Measurements from ENCODE around the gene PRR12. TPM values are rescaled to one million over a fixed set of nuclear protein-coding genes. Genes with fewer than 3 reads are reported as not detected.

The PRR12 gene
- polyA plus RNA-seq, 1 donor: 17.4 TPM

DNA sequence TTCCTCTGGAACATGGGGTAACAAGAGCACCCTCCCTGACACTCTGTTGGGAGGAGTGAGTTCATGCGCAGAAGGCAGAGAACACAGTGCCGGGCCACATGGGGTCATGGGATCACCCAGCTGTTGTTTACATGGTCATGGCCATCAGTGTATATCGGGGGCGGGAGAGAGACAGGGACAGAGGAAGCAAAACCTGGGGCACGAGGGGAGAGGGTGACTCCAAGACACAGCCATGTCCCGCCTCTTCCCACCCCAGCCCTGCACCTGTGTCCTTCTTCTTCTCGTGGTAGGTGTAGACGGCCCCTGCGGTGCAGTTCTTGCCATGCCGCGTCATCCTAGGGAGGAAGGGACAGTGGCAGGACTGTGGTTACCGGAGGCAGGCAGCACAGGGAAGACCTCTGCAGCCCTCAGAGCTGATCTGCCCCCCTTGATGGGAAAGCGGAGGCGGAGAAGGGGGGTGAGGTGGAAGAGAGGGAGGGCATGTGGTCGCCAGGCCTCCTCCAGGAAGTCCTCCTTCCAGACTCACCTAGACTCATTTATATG is 30.6 kb upstream of the PRR12 start:
- DNase-seq (ENCODE audit: low read depth): no peak

DNA sequence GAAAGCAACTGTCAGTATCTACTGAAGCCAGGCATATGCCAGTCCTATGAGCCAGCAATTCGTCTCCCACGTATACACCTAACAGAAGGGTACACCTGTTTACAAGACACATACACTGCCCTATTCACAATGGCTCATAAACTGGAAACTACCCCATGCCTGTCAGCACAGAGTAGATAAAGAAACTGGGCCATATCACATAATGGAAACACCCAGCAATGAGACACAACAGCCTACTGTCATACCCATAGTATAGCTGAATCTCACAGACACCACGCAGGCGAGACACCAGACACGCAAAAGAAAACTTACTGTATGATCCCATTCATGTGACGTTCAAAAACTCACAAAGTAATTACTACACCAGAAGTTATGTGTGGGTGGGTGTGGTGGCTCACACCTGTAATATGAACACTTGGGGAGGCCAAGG is 26.4 kb upstream of the PRR12 start:
- DNase-seq (ENCODE audit: low read depth): no peak

DNA sequence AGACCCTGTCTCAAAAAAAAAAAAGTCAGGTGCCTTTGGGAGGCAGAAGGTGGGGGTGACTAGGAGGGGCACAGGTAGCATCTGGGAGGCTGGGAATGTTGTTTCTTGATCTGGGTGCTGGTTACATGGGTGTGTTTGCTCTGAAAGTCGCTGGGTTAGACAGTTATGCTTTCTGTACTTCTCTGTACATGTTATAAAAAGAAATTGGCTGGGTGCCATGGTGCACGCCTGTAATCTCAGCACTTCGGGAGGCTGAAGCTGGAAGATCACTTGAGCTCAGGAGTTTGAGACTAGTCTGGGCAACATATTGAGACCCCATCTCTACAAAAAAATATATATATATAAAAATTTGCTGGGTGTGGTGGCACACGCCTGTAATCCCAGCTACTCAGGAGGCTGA is 25.7 kb upstream of the PRR12 start:
- no peak for DNase-seq (ENCODE audit: low read depth)

DNA sequence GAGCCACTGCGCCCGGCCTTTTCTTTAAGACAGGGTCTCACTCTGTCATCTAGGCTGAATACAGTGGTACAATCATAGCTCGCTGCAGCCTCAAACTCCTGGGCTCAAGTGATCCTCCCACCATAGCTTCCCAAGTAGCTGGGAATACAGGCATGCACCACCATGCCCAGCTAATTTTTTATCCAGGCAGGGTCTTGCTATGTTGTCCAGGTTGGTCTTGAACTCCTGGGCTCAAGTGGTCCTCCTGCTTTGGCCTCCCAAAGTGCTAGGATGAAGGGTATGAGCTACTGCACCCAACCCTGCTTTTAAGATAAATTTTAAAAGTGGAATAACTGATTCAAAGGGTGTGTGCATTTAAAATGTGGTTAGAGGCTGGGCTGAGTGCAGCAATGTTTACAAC is 24.7 kb upstream of the PRR12 start:
- DNase-seq (ENCODE audit: low read depth): no peak

DNA sequence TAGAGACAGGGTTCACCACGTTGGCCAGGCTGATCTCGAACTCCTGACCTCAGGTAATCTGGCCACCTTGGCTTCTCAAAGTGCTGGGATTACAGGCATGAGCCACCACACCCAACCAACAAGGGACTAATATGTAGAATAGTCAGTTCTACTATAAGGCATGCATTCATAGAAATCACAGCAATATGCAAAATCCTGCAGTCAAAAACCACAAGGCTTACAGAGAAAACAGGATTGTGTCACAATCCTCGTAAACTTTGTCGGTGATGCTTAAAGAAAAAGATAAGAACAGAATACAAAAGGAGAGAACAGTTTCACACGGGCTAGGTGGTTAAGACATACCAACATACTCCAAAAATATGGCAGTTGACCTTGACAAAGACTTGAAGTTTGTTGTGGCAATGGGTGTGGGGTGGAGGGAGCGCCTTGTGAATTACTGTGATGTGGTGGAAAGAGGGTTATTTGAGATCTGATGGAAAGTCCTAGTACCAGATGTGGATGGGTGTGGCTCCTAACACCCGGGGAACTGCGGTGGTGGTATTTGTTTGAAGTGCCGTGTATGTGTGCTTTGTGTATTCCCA is 23.0 kb upstream of the PRR12 start:
- DNase-seq (ENCODE audit: low read depth): no peak

DNA sequence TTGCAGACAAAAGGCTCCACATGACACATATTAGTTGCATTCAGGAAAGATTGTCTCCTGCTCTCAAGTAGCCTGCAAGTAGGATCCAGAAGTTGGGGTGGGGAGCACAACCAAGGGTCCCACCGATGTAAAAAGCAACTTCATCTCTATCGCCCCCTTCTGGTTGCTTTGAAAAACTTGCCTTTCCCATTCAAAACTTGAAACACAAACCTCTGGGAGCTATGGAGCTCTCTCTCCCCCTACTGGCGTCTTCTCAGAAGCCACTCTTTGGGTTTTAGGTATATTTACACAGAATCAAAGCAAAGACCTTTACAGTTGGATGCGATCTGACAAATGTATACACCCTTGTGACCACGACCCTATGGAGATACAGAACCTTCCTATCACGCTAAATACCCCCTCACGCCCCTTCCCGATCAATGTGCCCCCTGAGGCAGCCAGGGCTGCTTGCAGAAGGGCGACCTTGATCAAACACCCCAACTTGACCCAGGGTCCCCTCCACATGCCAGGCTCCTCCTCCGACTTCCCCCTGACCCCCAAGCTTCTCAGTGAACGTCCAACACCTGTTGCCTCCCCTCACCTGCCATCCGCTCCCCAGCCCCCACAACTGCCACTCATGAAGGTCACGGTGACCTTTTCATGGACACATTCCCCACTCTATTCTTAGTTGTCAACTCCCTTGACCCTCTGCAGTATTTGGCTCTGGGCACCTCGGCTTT is 20.7 kb upstream of the PRR12 start:
- peak; percentile 78 for DNase-seq (ENCODE audit: low read depth)

DNA sequence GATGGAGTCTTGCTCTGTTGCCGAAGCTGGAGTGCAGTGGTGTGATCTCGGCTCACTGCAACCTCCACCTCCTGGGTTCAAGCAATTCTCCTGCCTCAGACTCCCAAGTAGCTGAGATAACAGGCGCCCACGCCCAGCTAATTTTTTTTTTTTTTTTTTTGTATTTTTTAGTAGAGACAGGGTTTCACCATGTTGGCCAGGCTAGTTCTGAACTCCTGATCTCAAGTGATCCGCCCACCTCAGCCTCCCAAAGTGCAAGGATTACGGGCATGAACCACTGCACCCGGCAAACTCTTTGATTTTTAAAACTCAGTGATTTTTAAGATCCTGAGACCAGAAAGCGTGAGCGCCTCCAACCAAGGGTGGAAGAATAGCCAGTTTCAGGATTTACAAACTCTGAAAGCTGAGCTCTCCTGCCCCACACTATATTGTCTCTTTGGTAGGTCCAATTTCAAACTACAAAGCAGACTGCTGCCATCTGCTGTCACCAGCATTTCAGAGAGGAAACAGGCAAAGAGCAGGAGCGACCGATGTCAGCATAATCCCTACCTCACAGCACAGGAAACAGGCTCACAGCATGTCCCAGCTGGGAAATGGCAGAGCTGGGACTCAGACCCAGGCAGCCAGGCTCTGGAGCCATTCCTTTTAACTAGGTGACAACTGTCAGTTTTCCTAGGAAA is 19.8 kb upstream of the PRR12 start:
- no peak for DNase-seq (ENCODE audit: low read depth)

DNA sequence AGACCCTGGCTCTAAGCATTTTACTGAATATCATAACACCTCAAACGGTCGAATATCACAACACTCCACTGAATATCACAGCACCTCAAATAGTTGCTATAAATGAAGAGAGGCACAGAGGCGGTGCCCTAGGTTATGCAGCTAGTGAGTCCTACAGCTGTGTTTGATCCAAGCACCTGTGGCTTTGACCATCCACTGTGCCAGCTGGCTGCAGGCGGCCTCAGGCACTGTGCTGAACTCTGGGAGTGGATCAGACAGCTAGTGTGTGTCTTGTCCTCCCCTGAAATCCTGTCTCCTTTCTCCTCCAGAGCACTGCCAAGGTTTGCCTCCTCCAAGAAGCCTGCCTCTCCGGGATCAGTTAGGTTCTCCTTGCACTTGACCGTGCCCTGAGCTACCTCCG is 18.0 kb upstream of the PRR12 start:
- DNase-seq (ENCODE audit: low read depth): no peak

DNA sequence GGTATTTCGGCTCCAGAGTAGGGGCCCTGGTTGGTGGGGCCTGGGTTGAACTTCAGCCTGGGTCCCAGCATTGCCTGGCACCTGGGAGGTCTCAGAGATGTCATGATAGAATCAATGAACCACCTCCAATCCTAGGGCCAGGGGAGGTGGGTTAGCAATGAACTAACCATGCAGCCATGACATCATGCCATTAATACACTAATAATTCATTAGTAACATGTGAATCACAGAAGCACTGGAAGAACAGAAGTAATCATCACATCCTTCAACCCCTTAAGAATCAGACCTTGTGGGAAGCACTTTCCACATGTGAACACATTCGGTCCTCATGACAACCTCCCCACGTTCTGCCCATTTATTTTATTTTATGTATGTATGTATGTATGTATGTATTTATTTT is 17.6 kb upstream of the PRR12 start:
- DNase-seq (ENCODE audit: low read depth): no peak

DNA sequence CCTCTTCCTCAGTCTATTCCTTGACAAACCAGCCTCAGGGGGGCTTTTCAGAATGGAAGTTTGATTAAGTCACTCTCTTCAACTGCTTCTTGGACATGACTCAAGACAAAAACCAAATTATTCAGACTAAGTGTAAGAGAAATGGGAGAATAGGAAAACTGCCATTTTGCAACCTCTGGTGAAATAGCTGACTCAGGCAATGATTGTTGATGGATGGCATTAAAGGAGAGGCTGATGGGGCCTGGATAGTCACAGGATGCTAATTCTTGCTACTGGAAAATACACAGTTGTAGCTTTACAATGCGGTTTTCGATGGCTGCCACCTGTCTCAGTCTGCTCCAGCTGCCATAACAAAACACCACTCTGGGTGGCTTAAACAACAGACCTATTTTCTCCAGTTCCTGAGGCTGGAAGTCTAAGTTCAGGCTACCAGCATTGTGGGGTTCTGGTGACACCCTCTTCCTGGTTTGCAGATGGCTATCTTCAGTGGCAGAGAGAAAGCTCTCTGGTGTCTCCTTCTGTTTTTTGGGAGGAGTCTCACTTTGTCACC is 16.7 kb upstream of the PRR12 start:
- DNase-seq (ENCODE audit: low read depth): no peak

DNA sequence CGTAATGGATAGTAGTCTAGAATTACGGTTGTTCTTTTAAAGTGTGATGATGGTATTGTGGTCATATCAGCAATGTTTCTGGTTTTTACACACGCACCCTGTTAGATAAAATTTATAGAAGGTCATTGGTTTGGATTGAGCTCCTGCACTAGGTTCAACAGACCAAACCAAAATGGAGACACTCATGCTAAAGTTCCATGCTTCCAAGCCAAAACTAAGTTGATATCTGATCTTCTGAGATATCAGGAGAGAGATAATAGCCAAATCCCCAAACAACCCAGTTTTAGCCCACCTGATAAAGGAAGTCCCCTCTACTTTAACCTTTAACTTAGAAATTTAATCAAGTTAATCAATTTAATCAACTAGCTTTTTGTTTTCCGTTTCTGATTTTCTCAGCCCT is 11.8 kb upstream of the PRR12 start:
- no peak for DNase-seq (ENCODE audit: low read depth)

DNA sequence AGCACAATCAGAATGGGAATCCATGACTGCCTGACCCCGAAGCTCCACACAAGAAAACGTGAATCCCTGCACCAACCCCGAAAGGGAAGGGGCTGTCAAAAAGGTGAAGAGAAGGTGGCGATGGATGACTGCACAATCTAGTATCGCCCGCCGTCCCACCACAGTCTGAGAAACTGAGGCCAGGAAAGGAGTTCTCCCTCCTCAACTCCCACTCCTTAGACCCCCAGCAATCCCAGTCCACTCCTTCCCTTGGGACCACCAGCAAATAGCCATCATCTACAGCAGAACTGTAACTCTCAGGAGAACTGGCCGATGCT is 11.1 kb upstream of the PRR12 start:
- DNase-seq (ENCODE audit: low read depth): no peak

DNA sequence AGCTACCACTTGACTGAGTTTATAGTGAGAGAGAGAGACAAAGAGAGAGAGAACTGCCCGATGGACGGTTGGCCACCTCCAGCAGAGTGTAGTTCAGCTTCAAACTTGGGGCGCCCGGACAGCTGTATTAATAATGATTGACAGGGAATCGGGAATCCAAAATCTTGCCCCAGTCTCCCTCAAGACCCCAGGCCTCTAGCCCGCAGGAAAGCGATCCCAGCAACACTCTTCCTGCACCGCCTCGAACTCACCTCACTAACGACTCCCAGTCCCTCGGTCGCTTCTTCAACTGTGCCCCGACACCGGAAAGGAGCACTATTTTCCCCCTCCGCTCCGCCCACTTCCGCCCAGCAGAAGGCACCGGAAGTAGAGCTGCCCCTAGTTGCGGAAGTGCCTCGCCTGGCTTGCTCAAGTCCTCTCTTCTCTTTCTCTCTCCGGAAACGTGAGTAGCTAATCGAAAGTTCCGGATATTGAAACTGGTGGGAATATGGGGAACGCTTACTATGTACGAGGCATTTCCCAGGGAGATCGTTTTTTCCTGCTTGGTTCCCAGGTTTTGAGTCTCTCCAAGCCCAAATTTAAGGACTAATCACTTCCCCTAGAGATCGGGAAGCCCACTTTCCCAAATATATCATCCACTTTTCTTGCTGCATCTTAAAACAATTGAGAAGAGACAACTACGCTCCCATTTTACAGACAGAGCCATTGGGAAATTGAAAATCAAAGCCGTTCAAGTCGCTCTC is 10.5 kb upstream of the PRR12 start, which contains the start of gene NOSIP:
Gene NOSIP, minus strand, starts transcription at position 293 of the 743 bp plus-strand sequence. CDS start 19,865 bp downstream, outside the sequence.
- peak; percentile 92 for DNase-seq (ENCODE audit: low read depth)

DNA sequence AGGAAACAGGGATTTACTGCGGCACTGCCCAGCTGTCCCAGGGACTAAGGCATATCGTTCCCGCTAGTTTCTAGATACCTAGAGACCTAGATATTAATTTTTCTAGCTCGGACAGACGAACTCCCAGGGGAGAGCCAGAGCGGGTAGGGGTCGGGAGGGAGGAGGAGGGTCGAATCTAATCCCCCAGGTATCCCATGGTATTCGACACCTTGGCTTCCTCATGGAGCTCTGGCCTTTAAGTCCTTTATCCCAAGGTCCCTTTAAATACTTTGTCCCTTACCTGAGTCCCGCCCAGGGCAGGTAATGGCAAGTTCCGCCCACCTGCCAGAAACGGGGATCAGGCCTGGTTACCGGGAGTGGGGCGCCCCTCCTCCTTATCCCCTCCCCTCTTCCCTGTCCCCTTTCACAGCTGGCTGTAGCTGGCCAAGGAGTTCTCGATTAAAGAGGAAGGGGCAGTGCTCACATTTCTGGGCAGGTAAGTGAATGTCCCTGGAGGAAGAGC is 9.9 kb upstream of the PRR12 start, which contains the start of gene PRRG2:
Gene PRRG2, plus strand, starts transcription at position 310 of the 502 bp plus-strand sequence. CDS start 1,904 bp downstream, outside the sequence.
- DNase-seq (ENCODE audit: low read depth): no peak

DNA sequence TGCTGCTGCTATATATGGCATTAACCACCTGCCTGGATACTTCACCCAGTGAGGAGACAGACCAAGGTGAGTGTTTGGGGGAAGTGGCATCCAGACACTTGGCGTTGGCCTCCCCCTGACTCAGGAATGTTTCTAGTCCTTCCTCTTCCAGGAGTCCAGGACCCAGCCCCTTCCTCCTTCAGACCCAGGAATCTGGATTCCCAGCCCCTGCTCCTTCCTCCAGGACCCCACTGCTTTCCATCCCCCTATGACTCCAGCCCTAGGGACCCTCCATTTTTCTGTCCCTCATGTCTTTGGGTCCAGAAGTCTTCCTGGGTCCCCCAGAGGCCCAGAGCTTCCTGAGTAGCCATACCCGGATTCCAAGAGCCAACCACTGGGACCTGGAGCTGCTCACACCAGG is 7.7 kb upstream of the PRR12 start:
- no peak for DNase-seq (ENCODE audit: low read depth)

DNA sequence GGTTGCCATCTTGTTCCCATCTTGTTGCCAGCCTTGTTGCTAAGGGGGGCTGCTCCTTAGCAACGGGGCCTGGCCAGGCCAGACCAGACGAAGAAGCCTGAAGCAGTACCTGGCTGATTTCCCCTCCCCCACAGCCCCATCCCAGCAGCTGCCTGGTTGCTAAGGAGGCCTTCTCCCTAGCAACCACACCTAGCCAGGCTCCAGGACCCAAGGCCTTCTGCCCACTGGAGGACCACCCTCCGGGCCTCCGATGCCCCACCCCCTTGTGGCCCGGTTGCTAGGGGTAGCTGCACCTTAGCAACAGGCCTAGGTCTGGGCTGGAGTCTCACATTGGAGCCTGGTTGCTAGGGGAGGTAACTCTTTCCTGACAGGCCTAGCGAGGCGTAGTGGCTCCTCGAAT is 6.0 kb upstream of the PRR12 start:
- no peak for DNase-seq (ENCODE audit: low read depth)

DNA sequence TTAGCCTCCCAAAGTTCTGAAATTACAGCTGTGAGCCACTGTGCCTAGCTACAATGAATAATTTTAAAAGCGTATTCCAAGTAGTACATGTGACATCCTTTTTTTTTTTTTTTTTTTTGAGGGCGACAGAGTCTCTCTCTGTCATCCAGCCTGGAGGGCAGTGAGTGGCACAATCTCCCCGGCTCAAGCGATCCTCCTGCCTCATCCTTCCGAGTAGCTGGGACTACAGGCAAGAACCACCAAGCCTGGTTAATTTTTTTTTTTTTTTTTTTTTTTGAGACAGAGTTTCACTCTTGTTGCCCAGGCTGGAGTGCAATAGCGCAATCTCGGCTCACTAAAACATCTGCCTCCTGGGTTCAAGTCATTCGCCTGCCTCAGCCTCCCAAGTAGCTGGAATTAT is 3.8 kb upstream of the PRR12 start:
- no peak for DNase-seq (ENCODE audit: low read depth)

DNA sequence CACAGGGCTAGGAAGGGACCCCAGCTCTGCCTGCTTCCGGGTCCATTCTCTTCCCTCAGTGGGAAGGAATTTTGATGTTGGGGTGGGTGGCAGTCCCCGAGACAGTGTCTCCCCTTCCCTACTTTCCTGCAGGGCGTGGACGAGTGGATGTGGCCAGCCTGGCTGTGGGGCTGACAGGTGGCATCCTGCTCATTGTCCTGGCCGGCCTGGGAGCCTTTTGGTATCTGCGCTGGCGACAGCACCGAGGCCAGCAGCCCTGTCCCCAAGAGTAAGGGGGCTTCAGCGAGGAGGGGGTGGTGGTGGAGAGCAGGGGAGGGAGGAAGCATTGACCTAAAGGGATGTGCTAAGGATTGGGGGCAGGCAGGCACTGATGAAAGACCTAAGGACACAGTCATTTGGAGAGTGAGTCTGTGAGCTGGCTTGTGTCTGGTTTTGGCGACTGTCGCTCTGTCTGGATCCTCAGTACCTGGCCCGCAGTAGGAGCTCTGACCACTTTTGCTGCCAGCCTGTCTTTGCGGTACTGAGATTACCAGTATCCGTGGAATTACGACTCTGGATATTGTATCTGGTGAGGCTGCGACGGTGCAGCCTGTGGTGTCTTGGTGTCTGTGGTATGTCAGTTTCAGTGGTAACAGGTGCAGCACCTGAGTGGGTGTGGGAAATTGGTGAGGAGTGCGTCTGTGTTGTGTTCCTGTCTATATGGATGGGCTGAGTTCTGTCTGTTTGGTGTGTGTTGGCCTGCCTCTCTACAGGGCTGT is 2.4 kb upstream of the PRR12 start:
- DNase-seq (ENCODE audit: low read depth): no peak

DNA sequence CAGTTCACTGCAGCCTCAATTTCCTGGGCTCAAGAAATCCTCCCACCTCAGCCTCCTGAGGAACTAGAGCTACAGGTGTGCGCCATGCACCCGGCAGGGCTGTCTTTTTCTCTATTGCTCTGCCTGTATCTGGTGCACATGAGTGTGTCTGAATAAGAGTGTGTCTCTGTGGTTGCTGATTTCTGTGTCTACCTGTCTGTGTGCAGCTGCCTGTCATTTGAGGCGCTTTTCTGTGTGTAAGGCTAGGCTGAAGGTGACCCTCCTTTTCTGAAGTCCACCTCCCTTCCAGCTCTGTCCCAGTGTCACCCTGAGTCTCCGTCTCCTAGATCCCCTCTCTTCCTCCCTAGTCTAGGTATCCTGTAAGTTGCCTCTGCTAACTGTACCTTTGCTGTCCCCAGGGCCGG is 1.5 kb upstream of the PRR12 start:
- no peak for DNase-seq (ENCODE audit: low read depth)

DNA sequence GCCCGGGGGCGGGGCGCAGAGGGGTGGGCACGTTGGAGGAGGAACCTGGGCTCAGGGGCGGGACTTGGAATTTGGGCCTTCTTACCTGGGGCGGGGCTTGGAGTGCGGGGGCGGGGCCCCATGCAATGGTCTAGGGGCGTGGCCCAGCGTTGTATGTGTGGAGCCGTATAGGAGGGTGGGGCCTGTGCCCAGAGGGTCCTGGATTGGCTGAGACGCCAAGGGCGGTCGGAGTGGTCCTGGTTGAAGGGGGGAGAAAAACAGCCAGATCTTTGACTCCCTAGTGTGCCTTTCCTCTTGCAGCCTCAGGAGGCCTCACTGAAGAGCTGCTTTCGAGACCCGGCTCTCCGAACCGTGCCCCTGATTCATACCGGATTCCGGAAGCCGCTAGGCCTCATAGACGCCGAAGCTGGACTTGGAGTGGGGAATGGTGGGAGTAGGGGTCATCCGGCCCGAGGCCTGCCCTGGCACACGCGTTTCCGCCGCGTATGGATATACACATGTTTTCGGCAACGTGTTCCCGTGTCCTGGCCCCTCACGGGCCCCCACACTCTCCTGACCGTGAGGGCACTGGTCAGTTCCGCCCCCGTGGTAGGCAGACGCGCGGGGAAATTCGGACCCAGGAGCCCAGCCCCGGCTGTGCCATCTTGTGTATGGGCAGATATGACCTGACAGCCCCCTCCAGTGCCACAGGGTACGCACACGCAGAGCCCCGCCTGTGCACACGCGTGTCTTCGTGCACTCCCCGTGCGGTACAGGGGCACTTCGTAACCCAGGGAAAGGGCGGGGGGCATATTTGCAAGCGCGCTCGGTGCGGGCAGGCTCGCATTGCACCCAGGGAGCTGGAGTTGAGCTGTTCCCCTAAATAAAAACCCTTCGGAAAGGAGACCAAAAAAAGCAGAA is 661 bp upstream of the PRR12 start:
- DNase-seq (ENCODE audit: low read depth): peak; percentile 66
